A673 (cell line): ENCODE measurements around the gene XYLT1. TPM values are rescaled to one million over a fixed set of nuclear protein-coding genes. Genes with fewer than 3 reads are reported as not detected.
A peak's percentile ranks its signal among the peaks of the same experiment; 100 is the strongest.

Experiments
- BruUV-seq: library from RNA; stranded (reverse); fragments of 400-500 nt; replicated peaks from 2 replicates; lab custom pipeline; 2021; lab: Mats Ljungman, UMichigan
- CTCF ChIA-PET: fragments of 300-600 bp; sonication (Branson Sonifier 250); formaldehyde crosslinking; loops from one replicate; lab custom pipeline; 2022; ENCODE audit warnings: antibody characterized with exemption; lab: Charles Lee
- POLR2A ChIA-PET: fragments of 300-600 bp; sonication (Branson Sonifier 250); formaldehyde crosslinking; loops from one replicate; lab custom pipeline; 2022; ENCODE audit warnings: antibody characterized with exemption; ENCODE audit not compliant: low non-redundant PET; lab: Charles Lee
- DNase-seq: peaks from one replicate; pipeline ENCODE4 v3.0.0-alpha.2; 2015; ENCODE audit warnings: low spot score
- H3K27ac ChIP-seq: fragments of 200-600 bp; sonication (generic); 2 replicates; pipeline ENCODE4 v1.5.1; 2016; ENCODE audit warnings: mixed run types, low read depth, mild to moderate bottlenecking, mixed read lengths, antibody characterized with exemption, low read length; ENCODE audit not compliant: poor library complexity, severe bottlenecking
- H3K27me3 ChIP-seq: fragments of 200-600 bp; sonication (generic); replicated peaks from 2 replicates; pipeline ENCODE4 v1.6.1; 2017; ENCODE audit warnings: mixed run types, low read depth, mild to moderate bottlenecking, mixed read lengths, antibody characterized with exemption, low read length; ENCODE audit not compliant: insufficient read depth, poor library complexity
- H3K36me3 ChIP-seq: fragments of 200-600 bp; sonication (generic); 2 replicates; pipeline ENCODE4 v1.6.1; 2016; ENCODE audit warnings: mixed run types, mild to moderate bottlenecking, mixed read lengths, antibody characterized with exemption, low read length; ENCODE audit not compliant: insufficient read depth, poor library complexity, severe bottlenecking
- H3K4me1 ChIP-seq: fragments of 200-600 bp; sonication (generic); 2 replicates; pipeline ENCODE4 v1.6.1; 2017; ENCODE audit warnings: mixed run types, mild to moderate bottlenecking, mixed read lengths, antibody characterized with exemption, low read length; ENCODE audit not compliant: insufficient read depth, poor library complexity, severe bottlenecking
- H3K4me3 ChIP-seq: fragments of 200-600 bp; sonication (generic); 2 replicates; pipeline ENCODE4 v1.5.1; 2016; ENCODE audit warnings: low read depth, mixed run types, mild to moderate bottlenecking, mixed read lengths, low read length; ENCODE audit not compliant: poor library complexity, severe bottlenecking
- H3K9me3 ChIP-seq: fragments of 200-600 bp; sonication (generic); 2 replicates; pipeline ENCODE4 v1.6.1; 2016; ENCODE audit warnings: mixed run types, low read depth, mild to moderate bottlenecking, mixed read lengths, antibody characterized with exemption, low read length; ENCODE audit not compliant: poor library complexity, severe bottlenecking
- CTCF ChIP-seq: fragments of 300-800, 200-600 bp; sonication (generic); conservative IDR thresholded peaks from 2 replicates; pipeline ENCODE4 v1.5.1; 2017; ENCODE audit warnings: low read depth, mild to moderate bottlenecking, antibody characterized with exemption, low read length, moderate library complexity, mixed read lengths
- EZH2 ChIP-seq: fragments of 200-600 bp; sonication (generic); IDR thresholded peaks from 2 replicates; pipeline ENCODE4 v1.6.1; 2017; ENCODE audit warnings: borderline replicate concordance, low read depth, mild to moderate bottlenecking, mixed read lengths, antibody characterized with exemption, low read length; ENCODE audit not compliant: poor library complexity, severe bottlenecking
- intact Hi-C: fragments of 100-400 bp; cut with micrococcal nuclease; formaldehyde crosslinking; loops from one replicate; pipeline ENCODE4 v1.10.0; 2022; ENCODE audit not compliant: unreplicated experiment
- total RNA-seq: library from RNA; stranded (reverse); gene quantifications from 2 replicates; pipeline ENCODE4 v1.2.3, GENCODE V29; 2021

XYLT1 gene
- total RNA-seq, 1 experiment from 2014 or later = 0.64 TPM

GRCh38 chr16:17196526-17196925, 274.2 kb downstream of the XYLT1 start:
- H3K4me3 ChIP-seq = no peak overlapping the region
- no peak for TF ChIP-seq EZH2
- TF ChIP-seq CTCF = no peak
- intact Hi-C loops = no loop called here
- BruUV-seq = no TSS peak
- POLR2A ChIA-PET = no interaction called here
- CTCF ChIA-PET = no interaction called here
- no peaks in the 10 kb centered on the region for H3K4me1 ChIP-seq
- DNase-seq = no peak
- no peaks in the 10 kb centered on the region for H3K9me3 ChIP-seq
- H3K27me3 ChIP-seq = no peaks in the 10 kb centered on the region
- H3K36me3 ChIP-seq = no peaks in the 10 kb centered on the region
- no peak overlapping the region for H3K27ac ChIP-seq

GRCh38 chr16:17194190-17194780, 276.5 kb downstream of the XYLT1 start:
- intact Hi-C loops = no loop called here
- no peaks in the 10 kb centered on the region for H3K9me3 ChIP-seq
- TF ChIP-seq EZH2 = no peak
- TF ChIP-seq CTCF = peak; percentile 53
- no peak overlapping the region for H3K4me3 ChIP-seq
- POLR2A ChIA-PET = no interaction called here
- H3K27ac ChIP-seq = no peak overlapping the region
- no peaks in the 10 kb centered on the region for H3K27me3 ChIP-seq
- CTCF ChIA-PET = no interaction called here
- no TSS peak for BruUV-seq
- no peaks in the 10 kb centered on the region for H3K36me3 ChIP-seq
- no peaks in the 10 kb centered on the region for H3K4me1 ChIP-seq
- DNase-seq = peak; percentile 9

GRCh38 chr16:17193566-17194100, 277.1 kb downstream of the XYLT1 start:
- POLR2A ChIA-PET = no interaction called here
- Histone ChIP-seq H3K27me3 (no peaks in the 10 kb centered on the region), H3K4me1 (no peaks in the 10 kb centered on the region), H3K9me3 (peaks cover 6% of the 10 kb centered on the region), H3K27ac (no peak overlapping the region), H3K36me3 (no peaks in the 10 kb centered on the region), H3K4me3 (no peak overlapping the region)
- no TSS peak for BruUV-seq
- TF ChIP-seq CTCF (no peak), EZH2 (no peak)
- no peak for DNase-seq
- CTCF ChIA-PET = no interaction called here
- intact Hi-C loops = no loop called here
